OCI-LY3 (cell line): ENCODE measurements around the gene CACNA1B.

ENCODE experiments used
- EZH2phosphoT487 ChIP-seq: fragments of 200-600 bp; shearing (Covaris generic); IDR thresholded peaks from 2 replicates; pipeline ENCODE4 v1.6.1; 2018; ENCODE audit warnings: antibody characterized with exemption, mixed run types, low read depth
- TF ChIP-seq, protein P1 (sequence below): fragments of 200-600, 300-600 bp; sonication (generic); IDR thresholded peaks from 2 replicates; pipeline ENCODE4 v1.5.1; 2014; ENCODE audit warnings: antibody characterized with exemption, low read length, low read depth

GRCh38 chr9:138042146-138042545, 164.6 kb downstream of the CACNA1B start:
- TF ChIP-seq, protein P1, sequence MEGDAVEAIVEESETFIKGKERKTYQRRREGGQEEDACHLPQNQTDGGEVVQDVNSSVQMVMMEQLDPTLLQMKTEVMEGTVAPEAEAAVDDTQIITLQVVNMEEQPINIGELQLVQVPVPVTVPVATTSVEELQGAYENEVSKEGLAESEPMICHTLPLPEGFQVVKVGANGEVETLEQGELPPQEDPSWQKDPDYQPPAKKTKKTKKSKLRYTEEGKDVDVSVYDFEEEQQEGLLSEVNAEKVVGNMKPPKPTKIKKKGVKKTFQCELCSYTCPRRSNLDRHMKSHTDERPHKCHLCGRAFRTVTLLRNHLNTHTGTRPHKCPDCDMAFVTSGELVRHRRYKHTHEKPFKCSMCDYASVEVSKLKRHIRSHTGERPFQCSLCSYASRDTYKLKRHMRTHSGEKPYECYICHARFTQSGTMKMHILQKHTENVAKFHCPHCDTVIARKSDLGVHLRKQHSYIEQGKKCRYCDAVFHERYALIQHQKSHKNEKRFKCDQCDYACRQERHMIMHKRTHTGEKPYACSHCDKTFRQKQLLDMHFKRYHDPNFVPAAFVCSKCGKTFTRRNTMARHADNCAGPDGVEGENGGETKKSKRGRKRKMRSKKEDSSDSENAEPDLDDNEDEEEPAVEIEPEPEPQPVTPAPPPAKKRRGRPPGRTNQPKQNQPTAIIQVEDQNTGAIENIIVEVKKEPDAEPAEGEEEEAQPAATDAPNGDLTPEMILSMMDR, result no peak
- TF ChIP-seq EZH2phosphoT487, result no peak
